Measurements from ENCODE around the gene DOCK10. TPM values are rescaled to one million over a fixed set of nuclear protein-coding genes. Genes with fewer than 3 reads are reported as not detected.

The DOCK10 gene
- total RNA-seq, 1 donor from 2014 or later: 15.2 TPM

DNA sequence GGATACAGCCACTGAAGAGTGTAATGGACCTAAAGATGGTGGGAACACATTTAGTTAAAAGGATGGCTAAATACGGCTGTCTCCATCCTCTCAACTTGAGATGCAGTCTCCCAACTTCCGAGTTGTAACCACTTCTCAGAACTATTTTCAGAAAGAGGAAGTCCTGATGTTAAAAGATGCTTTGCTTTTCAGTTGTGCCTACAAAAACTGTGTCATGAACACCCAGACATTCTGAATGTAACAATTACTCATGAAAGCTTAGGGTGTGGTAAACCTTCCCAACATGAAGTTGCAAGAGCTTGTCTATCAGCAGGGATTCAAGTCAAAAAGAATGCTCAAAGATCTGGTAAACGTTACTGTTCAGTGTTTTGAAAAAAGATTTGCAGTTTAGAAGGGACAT is 147.9 kb downstream of the DOCK10 start:
- TF ChIP-seq, protein P1, sequence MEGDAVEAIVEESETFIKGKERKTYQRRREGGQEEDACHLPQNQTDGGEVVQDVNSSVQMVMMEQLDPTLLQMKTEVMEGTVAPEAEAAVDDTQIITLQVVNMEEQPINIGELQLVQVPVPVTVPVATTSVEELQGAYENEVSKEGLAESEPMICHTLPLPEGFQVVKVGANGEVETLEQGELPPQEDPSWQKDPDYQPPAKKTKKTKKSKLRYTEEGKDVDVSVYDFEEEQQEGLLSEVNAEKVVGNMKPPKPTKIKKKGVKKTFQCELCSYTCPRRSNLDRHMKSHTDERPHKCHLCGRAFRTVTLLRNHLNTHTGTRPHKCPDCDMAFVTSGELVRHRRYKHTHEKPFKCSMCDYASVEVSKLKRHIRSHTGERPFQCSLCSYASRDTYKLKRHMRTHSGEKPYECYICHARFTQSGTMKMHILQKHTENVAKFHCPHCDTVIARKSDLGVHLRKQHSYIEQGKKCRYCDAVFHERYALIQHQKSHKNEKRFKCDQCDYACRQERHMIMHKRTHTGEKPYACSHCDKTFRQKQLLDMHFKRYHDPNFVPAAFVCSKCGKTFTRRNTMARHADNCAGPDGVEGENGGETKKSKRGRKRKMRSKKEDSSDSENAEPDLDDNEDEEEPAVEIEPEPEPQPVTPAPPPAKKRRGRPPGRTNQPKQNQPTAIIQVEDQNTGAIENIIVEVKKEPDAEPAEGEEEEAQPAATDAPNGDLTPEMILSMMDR (IDR thresholded peaks at IDR 0.05): no peak
- H3K27ac Mint-ChIP-seq (ENCODE audit: unreplicated experiment): peak overlapping the region; percentile 3
- H3K4me1 Mint-ChIP-seq (ENCODE audit: unreplicated experiment): no peaks in the 10 kb centered on the region
- H3K36me3 Mint-ChIP-seq (ENCODE audit: unreplicated experiment): peaks cover 11% of the 10 kb centered on the region
- H3K4me3 Mint-ChIP-seq (ENCODE audit: unreplicated experiment): no peak overlapping the region
- no peaks in the 10 kb centered on the region for H3K27me3 Mint-ChIP-seq (ENCODE audit: unreplicated experiment)
- no peak for DNase-seq (ENCODE audit: extremely low spot score, unreplicated experiment)
- H3K9me3 Mint-ChIP-seq (ENCODE audit: unreplicated experiment): no peaks in the 10 kb centered on the region

DNA sequence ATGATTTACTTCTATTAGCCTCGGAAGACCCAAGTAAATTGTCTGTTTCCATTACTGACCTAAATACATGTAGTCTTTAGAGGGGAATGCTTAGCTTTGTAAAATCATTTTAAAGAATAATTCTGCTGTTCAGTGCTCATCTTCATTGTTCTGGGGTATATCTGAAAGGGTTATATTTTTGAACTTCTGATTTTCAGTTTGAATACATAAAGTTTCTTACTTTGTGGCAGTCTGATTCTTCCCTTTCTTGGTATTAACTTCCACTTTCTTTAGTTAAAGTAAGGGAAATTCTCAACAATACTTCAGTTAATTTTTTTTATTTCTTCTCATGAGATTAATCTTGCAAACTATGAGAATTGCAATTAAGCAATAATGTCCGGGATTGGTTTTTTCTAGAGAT is 148.4 kb downstream of the DOCK10 start:
- no peak overlapping the region for H3K27ac Mint-ChIP-seq (ENCODE audit: unreplicated experiment)
- H3K4me1 Mint-ChIP-seq (ENCODE audit: unreplicated experiment): no peaks in the 10 kb centered on the region
- peaks cover 11% of the 10 kb centered on the region for H3K36me3 Mint-ChIP-seq (ENCODE audit: unreplicated experiment)
- no peak for DNase-seq (ENCODE audit: extremely low spot score, unreplicated experiment)
- TF ChIP-seq, protein P1 (IDR thresholded peaks at IDR 0.05): no peak
- H3K27me3 Mint-ChIP-seq (ENCODE audit: unreplicated experiment): no peaks in the 10 kb centered on the region
- no peak overlapping the region for H3K4me3 Mint-ChIP-seq (ENCODE audit: unreplicated experiment)
- H3K9me3 Mint-ChIP-seq (ENCODE audit: unreplicated experiment): no peaks in the 10 kb centered on the region

DNA sequence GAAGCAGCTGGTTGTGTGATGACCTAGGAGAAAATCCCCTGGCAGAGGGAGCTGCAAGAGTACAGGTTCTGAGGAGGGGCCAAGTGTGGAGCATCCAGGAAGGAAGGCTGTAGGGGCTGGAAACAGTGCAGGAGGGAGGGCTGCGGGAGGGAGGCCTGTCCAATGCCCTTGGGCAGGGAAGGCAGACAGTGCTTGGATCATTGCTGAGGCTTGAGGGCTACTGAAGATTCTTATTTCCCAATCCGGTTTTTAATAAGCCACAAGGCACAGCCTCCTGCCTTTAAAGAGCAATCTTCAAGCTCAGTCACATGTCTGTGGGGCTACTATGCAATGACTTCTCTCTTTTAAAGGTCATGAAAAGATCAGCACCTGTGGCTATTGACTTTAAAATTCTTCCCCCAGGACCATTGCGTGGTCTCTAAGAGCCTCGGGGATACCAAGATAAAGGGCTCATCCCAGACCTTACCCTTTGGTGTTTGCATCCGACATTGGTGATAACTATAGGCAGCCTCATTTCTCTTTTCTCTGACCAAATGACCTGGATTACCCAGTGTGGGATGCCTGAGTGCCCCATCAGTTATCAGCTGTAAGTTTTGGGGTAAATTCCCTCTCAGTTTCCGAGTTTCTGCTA is 149.6 kb downstream of the DOCK10 start:
- Mint-ChIP-seq H3K27ac (ENCODE audit: unreplicated experiment) (no peak overlapping the region), H3K9me3 (ENCODE audit: unreplicated experiment) (no peaks in the 10 kb centered on the region), H3K4me3 (ENCODE audit: unreplicated experiment) (no peak overlapping the region), H3K36me3 (ENCODE audit: unreplicated experiment) (peaks cover 12% of the 10 kb centered on the region), H3K4me1 (ENCODE audit: unreplicated experiment) (no peaks in the 10 kb centered on the region), H3K27me3 (ENCODE audit: unreplicated experiment) (no peaks in the 10 kb centered on the region)
- DNase-seq (ENCODE audit: extremely low spot score, unreplicated experiment): no peak
- TF ChIP-seq, protein P1 (IDR thresholded peaks at IDR 0.05): no peak

DNA sequence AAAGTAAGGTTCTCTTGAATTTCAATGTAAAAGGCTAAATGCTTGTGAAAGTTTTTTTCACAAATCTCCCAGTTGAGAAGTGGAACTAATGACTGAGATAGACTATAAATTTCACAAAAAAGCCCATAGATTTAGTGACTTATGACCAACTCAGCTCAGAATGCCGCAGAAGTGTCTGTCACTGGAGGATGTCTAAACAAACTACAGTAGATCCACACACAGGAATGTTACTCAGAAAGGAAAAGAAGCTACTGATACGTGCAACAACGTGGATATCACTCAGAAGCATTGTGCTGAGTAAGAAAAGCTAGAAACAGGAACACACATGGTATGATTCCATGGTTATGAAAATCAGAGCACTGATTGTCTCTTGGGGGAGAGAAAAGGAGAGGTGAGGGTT is 151.9 kb downstream of the DOCK10 start:
- Mint-ChIP-seq H3K27ac (ENCODE audit: unreplicated experiment) (no peak overlapping the region), H3K4me1 (ENCODE audit: unreplicated experiment) (peaks cover 12% of the 10 kb centered on the region), H3K36me3 (ENCODE audit: unreplicated experiment) (peaks cover 11% of the 10 kb centered on the region), H3K27me3 (ENCODE audit: unreplicated experiment) (no peaks in the 10 kb centered on the region), H3K4me3 (ENCODE audit: unreplicated experiment) (no peak overlapping the region), H3K9me3 (ENCODE audit: unreplicated experiment) (no peaks in the 10 kb centered on the region)
- TF ChIP-seq, protein P1 (IDR thresholded peaks at IDR 0.05): no peak
- no peak for DNase-seq (ENCODE audit: extremely low spot score, unreplicated experiment)

GRCh38 chr2:224887141-224887540 is 155.1 kb downstream of the DOCK10 start:
- no peaks in the 10 kb centered on the region for H3K27me3 Mint-ChIP-seq (ENCODE audit: unreplicated experiment)
- no peak overlapping the region for H3K4me3 Mint-ChIP-seq (ENCODE audit: unreplicated experiment)
- peak overlapping the region; percentile 87 for H3K27ac Mint-ChIP-seq (ENCODE audit: unreplicated experiment)
- H3K36me3 Mint-ChIP-seq (ENCODE audit: unreplicated experiment): peaks cover 4% of the 10 kb centered on the region
- H3K4me1 Mint-ChIP-seq (ENCODE audit: unreplicated experiment): peaks cover 44% of the 10 kb centered on the region
- no peaks in the 10 kb centered on the region for H3K9me3 Mint-ChIP-seq (ENCODE audit: unreplicated experiment)
- TF ChIP-seq, protein P1 (IDR thresholded peaks at IDR 0.05): peak; percentile 33
- no peak for DNase-seq (ENCODE audit: extremely low spot score, unreplicated experiment)

Data from osteocyte (in vitro differentiated cells).